CD8-positive, alpha-beta memory T cell (primary cell): Measurements from ENCODE around the gene NT5DC4. TPM values are rescaled to one million over a fixed set of nuclear protein-coding genes. Genes with fewer than 3 reads are reported as not detected.
"Not testable (repeated sequence)": the region's sequence is repeated elsewhere in the genome, so short reads cannot be mapped to it uniquely, and the experiment has no call there.

Source experiments
- CTCF ChIA-PET: fragments of 350-600 bp; sonication (Branson Sonifier 250); formaldehyde crosslinking; loops from one replicate; lab custom pipeline; 2021; ENCODE audit warnings: antibody characterized with exemption; lab: Charles Lee
- POLR2A ChIA-PET: fragments of 350-600 bp; sonication (Branson Sonifier 250); formaldehyde crosslinking; loops from one replicate; lab custom pipeline; 2021; ENCODE audit warnings: antibody characterized with exemption; lab: Charles Lee
- DNase-seq, 5 donors: peaks; one replicate each; pipeline versions ENCODE4 v3.0.0 to v3.0.0-alpha.2; 2020 to 2022; ENCODE audit warnings: mixed read lengths in 1 of 5
- H3K27ac ChIP-seq: one replicate; pipeline ENCODE4 v1.7.0; 2013; ENCODE audit warnings: low read depth, mild to moderate bottlenecking, low read length, moderate library complexity
- H3K27me3 ChIP-seq: 2 replicates; pipeline ENCODE4 v1.7.0; 2013; ENCODE audit warnings: low read length, mild to moderate bottlenecking; ENCODE audit not compliant: insufficient read depth, poor library complexity, severe bottlenecking
- H3K36me3 ChIP-seq: 2 replicates; pipeline ENCODE4 v1.7.0; 2013; ENCODE audit warnings: mild to moderate bottlenecking, low read length, moderate library complexity; ENCODE audit not compliant: insufficient read depth
- H3K4me1 ChIP-seq: 2 replicates; pipeline ENCODE4 v1.7.0; 2013; ENCODE audit warnings: mild to moderate bottlenecking, low read length, moderate library complexity; ENCODE audit not compliant: insufficient read depth
- H3K4me3 ChIP-seq: 2 replicates; pipeline ENCODE4 v1.7.0; 2013; ENCODE audit warnings: mild to moderate bottlenecking, low read length
- H3K9me3 ChIP-seq: 2 replicates; pipeline ENCODE4 v1.7.0; 2013; ENCODE audit warnings: mild to moderate bottlenecking, low read length
- H3K27ac Mint-ChIP-seq, 8 donors: one replicate each; pipeline ENCODE4 v1.8.0; 2020 to 2021; ENCODE audit warnings: mixed read lengths in 8 of 8, mild to moderate bottlenecking in 6 of 8, inconsistent platforms in 3 of 8, moderate library complexity in 3 of 8
- H3K27me3 Mint-ChIP-seq, 2 donors: one replicate each; pipeline ENCODE4 v1.8.0; 2020 to 2021; ENCODE audit warnings: mixed read lengths in 2 of 2, mild to moderate bottlenecking in 1 of 2, moderate library complexity in 1 of 2
- H3K36me3 Mint-ChIP-seq, 3 donors: one replicate each; pipeline ENCODE4 v1.8.0; 2020 to 2021; ENCODE audit warnings: mixed read lengths in 3 of 3, inconsistent platforms in 1 of 3, mild to moderate bottlenecking in 1 of 3
- H3K4me1 Mint-ChIP-seq, 3 donors: one replicate each; pipeline ENCODE4 v1.8.0; 2020 to 2021; ENCODE audit warnings: mixed read lengths in 3 of 3, inconsistent platforms in 1 of 3, mild to moderate bottlenecking in 1 of 3
- H3K4me3 Mint-ChIP-seq, 7 donors: one replicate each; pipeline ENCODE4 v1.8.0; 2020 to 2021; ENCODE audit warnings: mixed read lengths in 7 of 7, mild to moderate bottlenecking in 6 of 7, moderate library complexity in 4 of 7, inconsistent platforms in 2 of 7
- H3K9me3 Mint-ChIP-seq, 5 donors: one replicate each; pipeline ENCODE4 v1.8.0; 2020 to 2022; ENCODE audit warnings: mixed read lengths in 5 of 5, mild to moderate bottlenecking in 3 of 5, moderate library complexity in 2 of 5, inconsistent platforms in 1 of 5
- polyA plus RNA-seq: library from polyadenylated mRNA; unstranded; fragments of 300-500 nt; fragmentation: Illumina TruSeq; gene quantifications from one replicate; pipeline ENCODE4 v1.2.3, GENCODE V29; 2021
- total RNA-seq, 2 experiments: library from RNA; stranded (reverse); gene quantifications; one replicate each; pipeline ENCODE4 v1.2.3, GENCODE V29; 2021

The NT5DC4 gene
- total and polyA plus RNA-seq, 3 experiments from 2014 or later, result not detected

DNA sequence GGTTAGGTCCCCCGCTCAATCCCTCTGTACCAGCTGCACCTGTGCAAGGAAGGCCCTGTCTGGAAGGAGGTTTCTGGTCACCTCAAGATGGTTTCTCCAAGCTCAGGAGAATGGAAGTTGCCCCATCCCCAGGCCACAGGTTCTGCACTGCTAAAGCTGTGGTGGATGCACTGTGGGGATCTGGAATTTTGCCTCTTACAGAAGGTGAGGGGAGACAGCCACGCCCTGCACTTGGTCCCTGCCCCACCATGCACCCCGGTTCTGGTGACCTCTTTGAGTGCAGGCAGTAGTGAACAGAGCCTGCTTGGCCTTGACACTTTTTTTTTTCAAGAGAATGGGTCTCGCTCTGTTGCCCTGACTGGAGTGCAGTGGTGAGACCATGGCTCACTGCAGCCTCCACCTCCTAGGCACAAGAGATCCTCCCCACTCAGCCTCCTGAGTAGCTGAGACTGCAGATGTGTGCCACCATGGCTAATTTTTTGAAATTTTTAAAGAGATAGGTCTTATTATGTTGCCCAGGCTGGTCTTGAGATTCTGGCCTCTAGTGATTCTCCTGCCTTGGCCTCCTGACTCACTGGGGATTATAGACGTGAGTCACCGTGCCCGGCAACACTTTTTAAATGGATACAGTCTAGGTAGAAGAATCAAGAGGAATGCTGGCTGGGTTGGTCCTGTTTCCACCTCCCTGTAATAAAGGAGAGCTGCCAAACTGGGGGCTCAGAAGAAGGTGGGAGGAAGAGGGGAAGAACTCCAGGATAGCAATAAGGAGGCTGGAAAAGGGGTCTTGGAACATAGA lies 5.8 kb upstream of the NT5DC4 start:
- Mint-ChIP-seq H3K9me3 (peaks cover 0 to 2% (median 0%) of the 10 kb centered on the region in 5 donors), H3K27ac (no peak overlapping the region), H3K27me3 (peaks cover 0 to 1% of the 10 kb centered on the region in 2 donors), H3K4me3 (no peak overlapping the region), H3K4me1 (peaks cover 0 to 4% (median under 1%) of the 10 kb centered on the region in 3 donors), H3K36me3 (no peaks in the 10 kb centered on the region)
- no peaks in the 10 kb centered on the region for H3K27me3 ChIP-seq
- no peaks in the 10 kb centered on the region for H3K36me3 ChIP-seq
- POLR2A ChIA-PET, result no interaction called here
- DNase-seq, result no peak
- CTCF ChIA-PET, result interaction anchor here (0.6 to 1.0 kb wide), 2 partner anchors 12 to 90 kb away, joined by 3 read pairs; no protein-coding TSS in a partner anchor
- H3K9me3 ChIP-seq, result no peaks in the 10 kb centered on the region
- no peaks in the 10 kb centered on the region for H3K4me1 ChIP-seq
- no peak overlapping the region for H3K27ac ChIP-seq
- no peak overlapping the region for H3K4me3 ChIP-seq

GRCh38 chr2:112716094-112716493 lies 4.7 kb upstream of the NT5DC4 start:
- H3K27ac Mint-ChIP-seq, CTCF ChIA-PET: not testable (repeated sequence)

GRCh38 chr2:112716826-112717352 lies 3.9 kb upstream of the NT5DC4 start:
- H3K4me1 Mint-ChIP-seq, H3K36me3 Mint-ChIP-seq, DNase-seq, H3K4me3 Mint-ChIP-seq, H3K9me3 ChIP-seq, H3K27me3 ChIP-seq, H3K27ac Mint-ChIP-seq, H3K4me1 ChIP-seq, H3K4me3 ChIP-seq, H3K36me3 ChIP-seq, H3K27me3 Mint-ChIP-seq, H3K27ac ChIP-seq, H3K9me3 Mint-ChIP-seq, POLR2A ChIA-PET, CTCF ChIA-PET: not testable (repeated sequence)

More at GRCh38 chr2:112716094-112716493, 4.7 kb upstream of the NT5DC4 start:
- H3K27ac ChIP-seq, DNase-seq, H3K9me3 Mint-ChIP-seq, H3K4me1 Mint-ChIP-seq, H3K4me3 Mint-ChIP-seq, POLR2A ChIA-PET, H3K27me3 Mint-ChIP-seq, H3K36me3 Mint-ChIP-seq, H3K4me1 ChIP-seq, H3K36me3 ChIP-seq, H3K4me3 ChIP-seq, H3K27me3 ChIP-seq, H3K9me3 ChIP-seq: not testable (repeated sequence)

- Mint-ChIP-seq H3K36me3 (no peaks in the 10 kb centered on the region), H3K27ac (no peak overlapping the region), H3K27me3 (peaks cover 1 to 4% of the 10 kb centered on the region in 2 donors), H3K9me3 (peaks cover 0 to 2% (median 0%) of the 10 kb centered on the region in 5 donors), H3K4me3 (no peak overlapping the region), H3K4me1 (peaks cover 0 to 3% (median 0%) of the 10 kb centered on the region in 3 donors)
- Histone ChIP-seq H3K36me3 (no peaks in the 10 kb centered on the region), H3K4me1 (no peaks in the 10 kb centered on the region), H3K27me3 (no peaks in the 10 kb centered on the region), H3K27ac (no peak overlapping the region), H3K4me3 (no peak overlapping the region), H3K9me3 (no peaks in the 10 kb centered on the region)
- no peak for DNase-seq
- ChIA-PET CTCF (interaction anchor here (1.0 kb wide), 1 partner anchor 9 kb away, joined by 3 read pairs; no protein-coding TSS in a partner anchor), POLR2A (interaction anchor here (0.9 kb wide), 1 partner anchor 13 kb away, joined by 11 read pairs; no protein-coding TSS in a partner anchor)
These were observed 1.9 kb upstream of the NT5DC4 start for GRCh38 chr2:112718863-112719370.

GRCh38 chr2:112721819-112722522 lies 1.2 kb downstream of the NT5DC4 start:
- POLR2A ChIA-PET, result no interaction called here
- CTCF ChIA-PET, result no interaction called here
- Histone ChIP-seq H3K4me3 (no peak overlapping the region), H3K36me3 (no peaks in the 10 kb centered on the region), H3K27ac (no peak overlapping the region), H3K27me3 (no peaks in the 10 kb centered on the region), H3K9me3 (no peaks in the 10 kb centered on the region), H3K4me1 (peaks cover 5% of the 10 kb centered on the region)
- Mint-ChIP-seq H3K36me3 (no peaks in the 10 kb centered on the region), H3K9me3 (peaks cover 0 to 2% (median 0%) of the 10 kb centered on the region in 5 donors), H3K27ac (no peak overlapping the region), H3K4me3 (no peak overlapping the region), H3K27me3 (peaks cover 4 to 6% of the 10 kb centered on the region in 2 donors), H3K4me1 (peaks cover 4 to 8% (median 5%) of the 10 kb centered on the region in 3 donors)
- DNase-seq, result no peak

- Histone ChIP-seq H3K4me3 (no peak overlapping the region), H3K27ac (no peak overlapping the region), H3K27me3 (no peaks in the 10 kb centered on the region), H3K36me3 (no peaks in the 10 kb centered on the region), H3K4me1 (peaks cover 5% of the 10 kb centered on the region), H3K9me3 (no peaks in the 10 kb centered on the region)
- DNase-seq, result no peak
- Mint-ChIP-seq H3K27me3 (peaks cover 4 to 8% of the 10 kb centered on the region in 2 donors), H3K4me1 (peaks cover 4 to 8% (median 5%) of the 10 kb centered on the region in 3 donors), H3K4me3 (no peak overlapping the region), H3K27ac (peak overlapping the region in 1 of 8 donors; percentile 79), H3K36me3 (no peaks in the 10 kb centered on the region), H3K9me3 (peaks cover 0 to 2% (median 0%) of the 10 kb centered on the region in 5 donors)
- POLR2A ChIA-PET, result interaction anchor here (0.6 kb wide), 1 partner anchor 126 kb away, joined by 4 read pairs; no protein-coding TSS in a partner anchor
- CTCF ChIA-PET, result interaction anchor here (8.7 kb wide), 1 partner anchor 124 kb away, joined by 92 read pairs; no protein-coding TSS in a partner anchor
These were observed 2.2 kb downstream of the NT5DC4 start for GRCh38 chr2:112722816-112723546.

DNA sequence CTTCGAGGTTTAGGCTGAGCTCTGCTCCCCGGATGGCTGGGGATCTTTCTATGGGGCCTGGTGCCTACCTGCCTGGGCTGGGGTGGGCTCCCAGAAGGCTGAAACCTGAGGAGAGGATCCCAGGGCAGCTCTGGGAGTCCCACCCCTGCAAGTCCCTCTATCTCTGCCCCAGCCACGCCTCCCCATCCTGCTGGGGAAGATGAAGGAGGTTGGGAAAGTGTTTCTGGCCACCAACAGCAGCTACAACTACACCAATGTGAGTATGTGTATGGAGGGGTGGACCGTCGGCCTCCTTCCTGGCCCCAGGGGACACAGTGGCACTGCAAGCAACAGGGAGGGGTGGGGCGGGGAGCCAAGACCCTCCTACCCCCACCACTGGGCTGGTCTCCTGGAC lies 2.7 kb downstream of the NT5DC4 start:
- H3K27ac Mint-ChIP-seq, result no peak overlapping the region
- peaks cover 4 to 11% of the 10 kb centered on the region in 2 donors for H3K27me3 Mint-ChIP-seq
- ChIA-PET POLR2A (interaction anchor here (0.6 kb wide), 1 partner anchor 126 kb away, joined by 4 read pairs; no protein-coding TSS in a partner anchor), CTCF (interaction anchor here (5.6 to 8.7 kb wide), 2 partner anchors 97 to 124 kb away, joined by 71 to 92 read pairs; no protein-coding TSS in a partner anchor)
- no peak overlapping the region for H3K4me3 Mint-ChIP-seq
- no peak overlapping the region for H3K4me3 ChIP-seq
- peaks cover 0 to 2% (median 0%) of the 10 kb centered on the region in 5 donors for H3K9me3 Mint-ChIP-seq
- no peak overlapping the region for H3K27ac ChIP-seq
- no peak for DNase-seq
- H3K9me3 ChIP-seq, result no peaks in the 10 kb centered on the region
- H3K4me1 ChIP-seq, result peaks cover 5% of the 10 kb centered on the region
- no peaks in the 10 kb centered on the region for H3K36me3 Mint-ChIP-seq
- peaks cover 4 to 8% (median 5%) of the 10 kb centered on the region in 3 donors for H3K4me1 Mint-ChIP-seq
- no peaks in the 10 kb centered on the region for H3K27me3 ChIP-seq
- H3K36me3 ChIP-seq, result no peaks in the 10 kb centered on the region
